HG03565 (cell line): ENCODE data around the gene ADGRV1.
A peak's percentile ranks its signal among the peaks of the same experiment; 100 is the strongest.
"Not testable (repeated sequence)": the region's sequence is repeated elsewhere in the genome, so short reads cannot be mapped to it uniquely, and the experiment has no call there.

Experiments used
- ATAC-seq: cut with Tn5 transposase; IDR thresholded peaks from one replicate; pipeline ENCODE4 v1.9.1; 2021; ENCODE audit warnings: mild to moderate bottlenecking, moderate library complexity; ENCODE audit not compliant: unreplicated experiment

The ADGRV1 gene

GRCh38 chr5:90802474-90803317, 244.1 kb downstream of the ADGRV1 start:
- peak; percentile 94 for ATAC-seq

GRCh38 chr5:90803381-90803780, 244.8 kb downstream of the ADGRV1 start:
- ATAC-seq, result no peak

GRCh38 chr5:90803876-90804275, 245.3 kb downstream of the ADGRV1 start:
- no peak for ATAC-seq

- no peak for ATAC-seq
These were observed 248.9 kb downstream of the ADGRV1 start for GRCh38 chr5:90807496-90807895.

GRCh38 chr5:90809311-90810056, 250.9 kb downstream of the ADGRV1 start:
- ATAC-seq, result no peak

GRCh38 chr5:90810211-90810610, 251.6 kb downstream of the ADGRV1 start:
- no peak for ATAC-seq

- no peak for ATAC-seq
These were observed 254.8 kb downstream of the ADGRV1 start for GRCh38 chr5:90813392-90813791.

- not testable (repeated sequence) for ATAC-seq
These were observed 263.5 kb downstream of the ADGRV1 start for GRCh38 chr5:90822062-90822461.

- ATAC-seq, result no peak
These were observed 265.8 kb downstream of the ADGRV1 start for GRCh38 chr5:90824436-90824835.

GRCh38 chr5:90830058-90830457, 271.5 kb downstream of the ADGRV1 start:
- ATAC-seq, result no peak

GRCh38 chr5:90833753-90834152, 275.2 kb downstream of the ADGRV1 start:
- ATAC-seq, result no peak

GRCh38 chr5:90834711-90835110, 276.1 kb downstream of the ADGRV1 start:
- ATAC-seq, result no peak

- no peak for ATAC-seq
These were observed 284.8 kb downstream of the ADGRV1 start for GRCh38 chr5:90843443-90843842.

- no peak for ATAC-seq
These were observed 286.3 kb downstream of the ADGRV1 start for GRCh38 chr5:90844931-90845330.

GRCh38 chr5:90845723-90846554, 287.3 kb downstream of the ADGRV1 start:
- ATAC-seq, result no peak

- not testable (repeated sequence) for ATAC-seq
These were observed 289.0 kb downstream of the ADGRV1 start for GRCh38 chr5:90847606-90848005.

- no peak for ATAC-seq
These were observed 291.3 kb downstream of the ADGRV1 start for GRCh38 chr5:90849939-90850338.

- no peak for ATAC-seq
These were observed 293.9 kb downstream of the ADGRV1 start for GRCh38 chr5:90852531-90852930.

- ATAC-seq, result no peak
These were observed 295.2 kb downstream of the ADGRV1 start for GRCh38 chr5:90853750-90854149.

GRCh38 chr5:90854169-90854568, 295.6 kb downstream of the ADGRV1 start:
- no peak for ATAC-seq

- no peak for ATAC-seq
These were observed 296.9 kb downstream of the ADGRV1 start for GRCh38 chr5:90855296-90856010.
